Smooth muscle cell (in vitro differentiated cells): ENCODE data around the gene PRUNE1. TPM values are rescaled to one million over a fixed set of nuclear protein-coding genes. Genes with fewer than 3 reads are reported as not detected.

Source experiments
- DNase-seq: peaks from one replicate; lab custom pipeline; 2025; ENCODE audit not compliant: unreplicated experiment; lab: John Stamatoyannopoulos, UW
- H2AFZ ChIP-seq: fragments of 200-600 bp; sonication (generic); 2 replicates; pipeline ENCODE4 v1.6.0; 2016; ENCODE audit warnings: antibody characterized with exemption, low read depth, mild to moderate bottlenecking
- H3F3A ChIP-seq: fragments of 200-600 bp; sonication (generic); 2 replicates; pipeline ENCODE4 v1.6.0; 2017; ENCODE audit warnings: antibody characterized with exemption, low read depth
- H3K27ac ChIP-seq: fragments of 200-600 bp; sonication (generic); 2 replicates; pipeline ENCODE4 v1.5.1; 2016; ENCODE audit warnings: low read depth, mild to moderate bottlenecking
- H3K27me3 ChIP-seq: fragments of 200-600 bp; sonication (generic); 2 replicates; pipeline ENCODE4 v1.6.1; 2016; ENCODE audit warnings: low read depth, mild to moderate bottlenecking
- H3K36me3 ChIP-seq: fragments of 200-600 bp; sonication (generic); 2 replicates; pipeline ENCODE4 v1.5.1; 2016; ENCODE audit warnings: low read depth
- H3K4me1 ChIP-seq: fragments of 200-600 bp; sonication (generic); 2 replicates; pipeline ENCODE4 v1.5.1; 2016; ENCODE audit warnings: low read depth
- H3K4me2 ChIP-seq: fragments of 200-600 bp; sonication (generic); 2 replicates; pipeline ENCODE4 v1.6.0; 2016; ENCODE audit warnings: mild to moderate bottlenecking
- H3K4me3 ChIP-seq: fragments of 200-600 bp; sonication (generic); 2 replicates; pipeline ENCODE4 v1.5.1; 2016; ENCODE audit warnings: mild to moderate bottlenecking
- H3K79me2 ChIP-seq: fragments of 200-600 bp; sonication (generic); 2 replicates; pipeline ENCODE4 v1.6.0; 2016; ENCODE audit warnings: low read depth, mild to moderate bottlenecking
- H3K9ac ChIP-seq: fragments of 200-600 bp; sonication (generic); 2 replicates; pipeline ENCODE4 v1.6.0; 2016; ENCODE audit warnings: low read depth
- H3K9me3 ChIP-seq: fragments of 200-600 bp; sonication (generic); replicated peaks from 2 replicates; pipeline ENCODE4 v1.5.1; 2016; ENCODE audit warnings: low read depth
- H4K20me1 ChIP-seq: fragments of 200-600 bp; sonication (generic); 2 replicates; pipeline ENCODE4 v1.6.0; 2016; ENCODE audit warnings: low read depth
- CTCF ChIP-seq: fragments of 200-600 bp; sonication (generic); IDR thresholded peaks from 2 replicates; pipeline ENCODE4 v1.5.1; 2017; ENCODE audit warnings: borderline replicate concordance, mild to moderate bottlenecking, antibody characterized with exemption; ENCODE audit not compliant: insufficient read depth, poor library complexity, severe bottlenecking
- WGBS: methylation state at CpG from one replicate; pipeline ENCODE4 v1.1.7; 2016; ENCODE audit warnings: low lambda C conversion rate; 5-methylcytosine and 5-hydroxymethylcytosine counted together
- polyA plus RNA-seq: library from polyadenylated mRNA; unstranded; fragments of >200 nt; fragmentation: Nextera tagmentation; extraction: Ambion mirVana; gene quantifications from 2 replicates; pipeline ENCODE4 v1.2.1, GENCODE V29; 2016
- total RNA-seq: library from RNA; depleted of rRNA; stranded (reverse); fragments of >200 nt; gene quantifications from 2 replicates; pipeline ENCODE4 v1.2.3, GENCODE V29; 2014

PRUNE1 gene
- total and polyA plus RNA-seq, 2 experiments from 2014 or later, result 15.2 to 19.5 TPM

GRCh38 chr1:151061704-151062103 lies 53.5 kb downstream of the PRUNE1 start:
- peaks cover 9% of the 10 kb centered on the region for H3F3A ChIP-seq
- peak overlapping the region; percentile 100 for H3K4me3 ChIP-seq
- H3K27ac ChIP-seq, result peak overlapping the region; percentile 98
- H3K9me3 ChIP-seq, result no peaks in the 10 kb centered on the region
- peaks cover 44% of the 10 kb centered on the region for H4K20me1 ChIP-seq
- no peaks in the 10 kb centered on the region for H3K27me3 ChIP-seq
- 42% methylated on average over 2 of the region's 2 CpGs for WGBS
- H3K79me2 ChIP-seq, result peaks cover 100% of the 10 kb centered on the region
- TF ChIP-seq CTCF, result no peak
- no peaks in the 10 kb centered on the region for H3K36me3 ChIP-seq
- peaks cover 27% of the 10 kb centered on the region for H3K4me1 ChIP-seq
- peak overlapping the region; percentile 98 for H3K9ac ChIP-seq
- no peak overlapping the region for H2AFZ ChIP-seq
- DNase-seq, result no peak
- peak overlapping the region; percentile 98 for H3K4me2 ChIP-seq

- Histone ChIP-seq H4K20me1 (peaks cover 38% of the 10 kb centered on the region), H3K9ac (peak overlapping the region; percentile 98), H3K9me3 (no peaks in the 10 kb centered on the region), H3K27me3 (no peaks in the 10 kb centered on the region), H3K4me3 (peak overlapping the region; percentile 100), H3F3A (peaks cover 11% of the 10 kb centered on the region), H3K4me1 (peaks cover 21% of the 10 kb centered on the region), H3K79me2 (peaks cover 100% of the 10 kb centered on the region), H2AFZ (no peak overlapping the region), H3K4me2 (peak overlapping the region; percentile 98), H3K36me3 (no peaks in the 10 kb centered on the region), H3K27ac (peak overlapping the region; percentile 98)
- 0% methylated on average over 3 of the region's 3 CpGs for WGBS
- no peak for DNase-seq
- no peak for TF ChIP-seq CTCF
Observed at GRCh38 chr1:151062741-151063371, 54.6 kb downstream of the PRUNE1 start.

GRCh38 chr1:151065089-151065645 lies 56.9 kb downstream of the PRUNE1 start:
- Histone ChIP-seq H3K27ac (peak overlapping the region; percentile 49), H3K79me2 (peaks cover 93% of the 10 kb centered on the region), H4K20me1 (peaks cover 27% of the 10 kb centered on the region), H3K4me3 (no peak overlapping the region), H3K4me1 (peaks cover 16% of the 10 kb centered on the region), H3K4me2 (peak overlapping the region; percentile 3), H2AFZ (no peak overlapping the region), H3K36me3 (no peaks in the 10 kb centered on the region), H3F3A (peaks cover 20% of the 10 kb centered on the region), H3K9ac (no peak overlapping the region), H3K9me3 (no peaks in the 10 kb centered on the region), H3K27me3 (no peaks in the 10 kb centered on the region)
- TF ChIP-seq CTCF, result no peak
- DNase-seq, result no peak

- Histone ChIP-seq H3K27me3 (no peaks in the 10 kb centered on the region), H4K20me1 (peaks cover 27% of the 10 kb centered on the region), H3K9ac (no peak overlapping the region), H3K36me3 (no peaks in the 10 kb centered on the region), H3K4me1 (peaks cover 7% of the 10 kb centered on the region), H3K79me2 (peaks cover 73% of the 10 kb centered on the region), H2AFZ (no peak overlapping the region), H3K4me3 (no peak overlapping the region), H3K9me3 (no peaks in the 10 kb centered on the region), H3K4me2 (no peak overlapping the region), H3F3A (peaks cover 25% of the 10 kb centered on the region), H3K27ac (peak overlapping the region; percentile 90)
- 100% methylated on average over 3 of the region's 4 CpGs for WGBS
- TF ChIP-seq CTCF, result no peak
- no peak for DNase-seq
Observed at GRCh38 chr1:151067185-151067584, 58.9 kb downstream of the PRUNE1 start.
